Parathyroid adenoma (tissue), 2 donors: Measurements from ENCODE around the gene PTPN23.

ENCODE experiments used
- H2AFZ ChIP-seq: fragments of 300-600 bp; sonication (generic); one replicate; pipeline ENCODE4 v1.7.0; 2017; ENCODE audit warnings: antibody characterized with exemption, mild to moderate bottlenecking
- H3K27ac ChIP-seq: fragments of 300-600 bp; sonication (generic); one replicate; pipeline ENCODE4 v1.7.0; 2017
- H3K27me3 ChIP-seq: fragments of 300-600 bp; sonication (generic); one replicate; pipeline ENCODE4 v1.7.0; 2017; ENCODE audit warnings: low read length; ENCODE audit not compliant: control insufficient read depth, insufficient read depth
- H3K36me3 ChIP-seq: fragments of 300-600 bp; sonication (generic); one replicate; pipeline ENCODE4 v1.7.0; 2017; ENCODE audit warnings: low read length; ENCODE audit not compliant: control insufficient read depth, insufficient read depth
- H3K4me1 ChIP-seq: fragments of 300-600 bp; sonication (generic); one replicate; pipeline ENCODE4 v1.7.0; 2017; ENCODE audit warnings: control low read depth
- H3K4me2 ChIP-seq: fragments of 300-600 bp; sonication (generic); one replicate; pipeline ENCODE4 v1.7.0; 2017; ENCODE audit warnings: low read length
- H3K4me3 ChIP-seq: fragments of 300-600 bp; sonication (generic); one replicate; pipeline ENCODE4 v1.7.0; 2017; ENCODE audit warnings: low read depth, low read length
- H3K79me2 ChIP-seq: fragments of 300-600 bp; sonication (generic); one replicate; pipeline ENCODE4 v1.7.0; 2017; ENCODE audit warnings: control low read depth
- H3K9ac ChIP-seq: fragments of 300-600 bp; sonication (generic); one replicate; pipeline ENCODE4 v1.7.0; 2017; ENCODE audit warnings: mild to moderate bottlenecking
- H3K9me3 ChIP-seq: fragments of 300-600 bp; sonication (generic); one replicate; pipeline ENCODE4 v1.7.0; 2017; ENCODE audit warnings: low read length; ENCODE audit not compliant: control insufficient read depth
- TF ChIP-seq, protein P1 (sequence below): fragments of 300-600 bp; sonication (generic); IDR thresholded peaks from one replicate; pipeline ENCODE4 v1.7.0; 2017; ENCODE audit warnings: antibody characterized with exemption, mild to moderate bottlenecking
- donor health status: primary hyperparathyroidism.

Gene PTPN23

DNA sequence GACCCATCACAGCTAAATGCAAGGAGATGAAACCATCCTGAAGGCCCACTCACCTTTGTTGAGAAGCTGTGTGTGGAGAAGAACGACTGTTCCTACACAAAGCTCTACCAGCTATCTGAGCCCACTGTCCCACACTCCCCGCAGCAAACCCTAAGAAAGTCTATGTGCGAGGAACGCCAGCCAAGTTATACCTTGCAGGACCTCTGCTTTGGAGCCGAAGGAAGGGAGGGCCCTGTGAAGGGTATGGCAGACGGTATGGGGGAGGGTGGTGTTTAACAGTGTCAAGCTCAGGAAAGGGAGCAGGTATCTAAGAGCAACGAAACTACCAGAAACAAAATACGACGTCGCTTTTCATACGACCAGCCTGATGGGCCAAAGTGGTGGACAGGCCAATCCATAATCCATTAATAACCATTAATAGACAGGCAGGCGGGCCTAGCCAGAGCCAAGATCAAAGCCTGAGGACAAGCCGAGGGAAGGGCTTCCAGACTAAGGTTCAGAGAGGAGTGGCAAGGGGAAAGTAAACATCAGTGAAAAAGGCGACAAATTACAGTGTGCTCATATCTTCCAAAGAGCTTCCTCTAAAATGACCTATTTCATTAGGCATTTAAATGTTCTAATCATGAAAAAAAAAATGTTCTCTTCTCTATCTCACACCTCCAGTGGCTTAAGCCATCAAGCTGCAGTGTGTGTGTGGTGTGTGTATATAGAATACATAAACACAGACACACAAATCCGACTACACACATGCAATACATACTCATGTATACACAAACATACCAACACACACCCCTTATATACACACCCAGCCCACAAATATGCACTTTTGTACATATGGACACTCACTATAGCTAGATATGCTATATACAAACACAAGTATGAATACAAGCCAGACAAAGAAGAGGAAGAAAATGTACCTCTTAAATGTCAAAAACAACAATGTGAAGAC lies 43.9 kb downstream of the PTPN23 start:
- H2AFZ ChIP-seq: no peak overlapping the region
- H3K27me3 ChIP-seq: no peaks in the 10 kb centered on the region
- peaks cover 7% of the 10 kb centered on the region for H3K4me1 ChIP-seq
- H3K4me3 ChIP-seq: no peak overlapping the region
- no peak overlapping the region for H3K9ac ChIP-seq
- H3K27ac ChIP-seq: no peak overlapping the region
- no peaks in the 10 kb centered on the region for H3K36me3 ChIP-seq
- peaks cover 40% of the 10 kb centered on the region for H3K79me2 ChIP-seq
- TF ChIP-seq, protein P1, sequence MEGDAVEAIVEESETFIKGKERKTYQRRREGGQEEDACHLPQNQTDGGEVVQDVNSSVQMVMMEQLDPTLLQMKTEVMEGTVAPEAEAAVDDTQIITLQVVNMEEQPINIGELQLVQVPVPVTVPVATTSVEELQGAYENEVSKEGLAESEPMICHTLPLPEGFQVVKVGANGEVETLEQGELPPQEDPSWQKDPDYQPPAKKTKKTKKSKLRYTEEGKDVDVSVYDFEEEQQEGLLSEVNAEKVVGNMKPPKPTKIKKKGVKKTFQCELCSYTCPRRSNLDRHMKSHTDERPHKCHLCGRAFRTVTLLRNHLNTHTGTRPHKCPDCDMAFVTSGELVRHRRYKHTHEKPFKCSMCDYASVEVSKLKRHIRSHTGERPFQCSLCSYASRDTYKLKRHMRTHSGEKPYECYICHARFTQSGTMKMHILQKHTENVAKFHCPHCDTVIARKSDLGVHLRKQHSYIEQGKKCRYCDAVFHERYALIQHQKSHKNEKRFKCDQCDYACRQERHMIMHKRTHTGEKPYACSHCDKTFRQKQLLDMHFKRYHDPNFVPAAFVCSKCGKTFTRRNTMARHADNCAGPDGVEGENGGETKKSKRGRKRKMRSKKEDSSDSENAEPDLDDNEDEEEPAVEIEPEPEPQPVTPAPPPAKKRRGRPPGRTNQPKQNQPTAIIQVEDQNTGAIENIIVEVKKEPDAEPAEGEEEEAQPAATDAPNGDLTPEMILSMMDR: no peak
- H3K4me2 ChIP-seq: no peak overlapping the region
- no peaks in the 10 kb centered on the region for H3K9me3 ChIP-seq

DNA sequence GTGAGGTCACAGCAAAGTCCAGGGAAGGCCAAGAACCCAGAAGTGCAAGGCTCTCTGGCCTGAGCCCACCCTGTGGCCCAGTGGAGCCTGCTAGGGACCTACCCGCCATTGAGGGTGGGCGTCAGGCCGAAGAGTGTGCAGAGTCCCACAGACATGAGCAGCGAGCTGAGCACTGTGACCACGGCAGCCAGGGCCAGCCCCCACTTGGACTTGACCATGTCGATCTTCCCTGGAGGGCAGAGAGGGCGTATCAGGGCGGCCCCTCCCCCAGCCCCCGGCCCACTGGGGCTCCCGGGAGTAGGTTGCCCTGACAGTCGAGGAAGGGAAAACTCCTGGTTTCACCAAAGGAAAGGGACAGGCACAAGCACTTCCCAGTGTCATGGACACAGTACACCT lies 44.6 kb downstream of the PTPN23 start:
- H3K27me3 ChIP-seq: no peaks in the 10 kb centered on the region
- H3K27ac ChIP-seq: no peak overlapping the region
- H3K4me1 ChIP-seq: peaks cover 7% of the 10 kb centered on the region
- peaks cover 40% of the 10 kb centered on the region for H3K79me2 ChIP-seq
- no peak overlapping the region for H3K9ac ChIP-seq
- TF ChIP-seq, protein P1: no peak
- H3K4me2 ChIP-seq: no peak overlapping the region
- H3K36me3 ChIP-seq: no peaks in the 10 kb centered on the region
- no peak overlapping the region for H2AFZ ChIP-seq
- no peak overlapping the region for H3K4me3 ChIP-seq
- no peaks in the 10 kb centered on the region for H3K9me3 ChIP-seq

DNA sequence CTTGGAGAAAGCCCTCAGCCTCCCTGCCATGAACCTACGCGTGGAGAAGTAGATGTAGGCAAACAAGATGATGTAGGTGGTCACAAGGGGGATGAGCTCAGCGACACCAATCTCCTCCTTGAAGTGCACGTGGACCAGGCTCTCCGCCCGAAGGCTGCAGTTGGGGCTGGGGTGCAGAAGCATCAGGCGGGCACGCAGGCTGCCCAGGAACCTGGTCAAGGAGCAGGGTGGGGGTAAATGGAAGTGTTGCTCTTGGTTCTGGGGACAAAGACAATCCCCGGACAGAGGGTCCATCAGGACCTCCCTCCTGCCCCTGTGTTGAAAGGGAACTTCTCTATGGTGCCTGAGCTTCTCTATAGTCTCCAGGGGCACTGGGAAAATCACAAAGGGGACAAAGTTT lies 45.1 kb downstream of the PTPN23 start:
- Histone ChIP-seq H3K9me3 (no peaks in the 10 kb centered on the region), H3K4me1 (peaks cover 7% of the 10 kb centered on the region), H2AFZ (no peak overlapping the region), H3K27me3 (no peaks in the 10 kb centered on the region), H3K36me3 (no peaks in the 10 kb centered on the region), H3K4me2 (no peak overlapping the region), H3K27ac (no peak overlapping the region), H3K79me2 (peaks cover 45% of the 10 kb centered on the region), H3K9ac (no peak overlapping the region), H3K4me3 (no peak overlapping the region)
- TF ChIP-seq, protein P1: no peak

DNA sequence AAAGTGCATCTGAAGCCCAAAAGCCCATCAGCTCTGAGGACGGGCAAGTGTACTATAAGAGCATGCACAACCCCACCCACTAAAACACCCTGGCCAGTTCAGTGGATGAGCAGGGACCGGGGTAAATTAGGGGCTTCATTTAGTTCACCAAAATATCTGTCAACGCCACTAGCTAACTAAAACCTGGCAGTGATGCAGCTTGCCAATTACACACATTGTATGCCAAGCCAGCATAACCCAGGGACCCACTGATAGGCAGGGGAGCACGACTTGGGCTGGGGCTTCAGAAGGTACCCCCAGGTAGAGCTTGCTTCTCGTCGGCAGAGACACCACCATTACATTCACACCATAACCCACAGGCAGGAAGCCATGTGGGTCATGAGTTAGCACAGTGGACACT lies 47.0 kb downstream of the PTPN23 start:
- H3K9me3 ChIP-seq: no peaks in the 10 kb centered on the region
- no peak overlapping the region for H2AFZ ChIP-seq
- H3K4me2 ChIP-seq: no peak overlapping the region
- H3K27me3 ChIP-seq: no peaks in the 10 kb centered on the region
- no peak overlapping the region for H3K27ac ChIP-seq
- TF ChIP-seq, protein P1: no peak
- H3K4me1 ChIP-seq: no peaks in the 10 kb centered on the region
- peaks cover 46% of the 10 kb centered on the region for H3K79me2 ChIP-seq
- no peaks in the 10 kb centered on the region for H3K36me3 ChIP-seq
- H3K9ac ChIP-seq: no peak overlapping the region
- H3K4me3 ChIP-seq: no peak overlapping the region

DNA sequence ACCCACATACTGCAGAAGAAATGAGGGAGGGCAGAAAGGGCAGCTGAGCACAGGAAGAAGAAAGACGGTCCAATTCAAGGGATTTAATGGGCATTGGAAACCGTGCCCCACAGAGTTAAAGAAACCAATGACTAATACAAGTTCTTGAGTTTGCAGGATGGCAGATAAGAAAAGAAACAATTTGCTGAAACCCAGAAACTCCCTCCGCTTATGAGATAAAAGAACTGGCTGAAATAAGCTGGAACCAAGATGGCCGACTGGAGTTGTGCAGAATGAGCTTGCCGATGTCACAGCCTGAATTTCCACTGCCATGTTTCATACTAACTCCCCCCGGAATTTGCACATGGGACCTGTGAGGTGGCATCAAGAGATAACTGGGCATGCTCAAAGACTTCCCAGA lies 47.8 kb downstream of the PTPN23 start:
- H3K4me3 ChIP-seq: no peak overlapping the region
- no peak overlapping the region for H3K9ac ChIP-seq
- no peaks in the 10 kb centered on the region for H3K4me1 ChIP-seq
- H2AFZ ChIP-seq: no peak overlapping the region
- peaks cover 46% of the 10 kb centered on the region for H3K79me2 ChIP-seq
- no peaks in the 10 kb centered on the region for H3K9me3 ChIP-seq
- no peak overlapping the region for H3K27ac ChIP-seq
- H3K4me2 ChIP-seq: no peak overlapping the region
- TF ChIP-seq, protein P1: no peak
- H3K36me3 ChIP-seq: no peaks in the 10 kb centered on the region
- no peaks in the 10 kb centered on the region for H3K27me3 ChIP-seq
